ENCODE data around the gene SNTA1.
"Not testable (repeated sequence)": the region's sequence is repeated elsewhere in the genome, so short reads cannot be mapped to it uniquely, and the experiment has no call there.

The SNTA1 gene

DNA sequence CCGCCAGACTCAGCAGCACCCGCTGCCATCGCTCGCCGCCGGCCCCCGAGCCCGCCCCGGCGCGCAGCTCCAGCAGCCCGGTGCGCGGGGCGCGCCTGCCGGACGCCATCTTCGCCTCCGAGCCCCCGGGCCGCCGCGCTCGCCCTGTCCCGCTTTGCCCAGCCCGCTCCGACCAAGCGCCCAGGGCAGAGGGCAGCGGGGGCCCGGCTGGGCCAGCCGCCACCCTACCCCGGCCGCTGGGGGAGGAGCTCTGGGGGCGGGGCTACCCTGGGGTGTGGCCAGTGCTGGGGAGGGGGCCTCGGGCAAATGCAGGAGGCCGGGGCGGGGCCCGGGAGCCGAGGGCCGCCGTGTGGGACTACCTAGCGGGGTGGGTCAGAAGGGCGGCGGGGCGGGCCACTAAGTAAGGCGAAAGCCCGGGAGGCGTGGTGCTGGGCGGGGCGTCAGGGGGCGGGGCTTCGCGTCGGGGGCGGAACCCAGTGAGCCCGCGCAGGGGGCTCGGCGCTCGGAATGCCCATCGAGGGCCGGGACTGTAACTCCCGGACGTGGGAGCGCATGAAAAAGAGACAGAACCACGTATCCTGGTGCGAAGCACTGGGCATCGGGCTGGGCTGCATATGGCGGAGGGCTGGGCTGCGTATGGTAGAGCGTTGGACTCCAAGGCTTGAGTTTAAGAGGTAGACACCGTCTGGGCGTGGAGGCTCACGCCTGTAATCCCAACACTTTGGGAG lies at the start of gene SNTA1:
SNTA1 (minus strand) TSS at position 252 of the 728 bp plus-strand sequence; CDS start at position 109, 143 bp downstream.
- DNase-seq: no peak

DNA sequence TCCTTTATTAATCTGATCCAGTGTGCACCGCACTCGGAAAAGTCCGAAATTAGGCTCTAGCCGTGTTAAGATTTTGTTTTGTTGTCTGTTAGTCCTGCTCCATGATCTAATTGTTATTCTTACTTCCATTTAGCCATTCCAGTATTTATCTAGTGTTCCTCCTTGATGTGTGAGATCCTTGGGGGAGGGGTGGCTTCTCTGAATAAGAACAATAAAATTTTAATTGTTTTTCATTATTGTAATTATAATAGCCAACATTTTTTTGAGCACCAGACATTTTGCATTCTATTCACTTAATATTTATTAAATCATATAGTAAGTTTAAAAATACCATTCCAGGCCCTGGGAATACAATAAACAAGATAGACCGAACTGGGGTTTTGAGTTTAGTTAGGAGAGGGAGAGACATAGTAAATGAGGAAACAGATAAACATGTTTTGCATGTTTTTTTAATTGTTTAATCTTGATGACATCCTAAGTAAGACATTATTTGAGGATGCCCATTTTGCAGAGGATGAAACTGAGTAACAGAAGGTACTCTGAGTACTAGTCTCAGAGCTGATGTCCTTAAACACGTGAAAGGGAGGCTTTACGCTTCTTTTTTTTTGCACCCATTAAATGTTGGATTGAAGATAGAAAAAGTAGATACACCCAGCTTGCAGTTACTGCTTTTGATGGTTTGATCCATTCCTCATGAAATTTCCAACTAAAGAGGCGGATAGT lies 47.5 kb upstream of the SNTA1 start:
- DNase-seq: no peak

DNA sequence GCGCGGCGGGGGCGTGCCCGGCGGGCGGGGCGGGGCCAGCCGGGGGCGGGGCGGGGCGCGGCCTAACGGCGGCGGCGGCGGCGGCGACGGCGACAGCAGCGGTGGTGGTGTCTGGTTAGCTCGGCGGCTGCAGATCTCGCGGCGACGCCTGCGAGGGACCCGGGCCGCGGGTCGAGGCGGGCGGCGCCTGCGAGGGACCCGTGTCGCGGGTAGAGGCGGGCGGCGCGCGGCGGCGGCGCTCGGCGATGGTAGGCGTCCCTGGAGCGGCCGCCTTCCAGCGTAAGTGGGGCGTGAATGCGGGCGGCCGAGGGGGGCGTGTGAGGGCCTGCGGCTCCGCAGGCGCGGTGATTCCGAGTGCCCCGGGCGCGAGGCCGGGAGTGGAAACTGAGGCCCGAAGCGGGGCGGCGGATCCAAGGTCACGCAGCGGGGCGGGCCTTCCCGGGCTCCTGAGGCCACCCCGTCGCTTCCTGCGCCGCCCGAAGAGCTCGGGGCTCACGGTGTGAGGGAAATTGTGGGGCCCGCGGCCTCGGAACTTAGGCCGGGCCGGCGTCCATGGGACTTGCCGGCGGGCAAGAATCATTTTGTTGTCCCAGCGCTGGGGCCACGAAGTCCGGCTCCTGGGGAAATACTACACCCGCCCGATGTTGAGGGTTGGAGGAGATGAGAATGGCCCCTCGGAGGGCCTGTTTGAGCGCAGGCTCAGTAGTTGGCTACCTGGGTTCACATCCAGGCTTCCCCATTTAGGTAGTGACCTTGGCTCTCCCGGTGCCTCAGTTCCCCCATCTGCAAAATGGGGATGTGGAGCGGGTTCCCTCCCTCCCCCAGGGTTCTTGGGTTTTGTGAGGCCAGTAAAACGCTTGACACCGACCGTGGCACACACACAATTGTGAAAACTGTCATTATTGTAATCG lies 46.7 kb upstream of the SNTA1 start, which contains the start of gene CBFA2T2:
CBFA2T2 (plus strand) TSS at position 74 of the 911 bp plus-strand sequence; CDS start at position 246, 172 bp downstream.
- no peak for DNase-seq

DNA sequence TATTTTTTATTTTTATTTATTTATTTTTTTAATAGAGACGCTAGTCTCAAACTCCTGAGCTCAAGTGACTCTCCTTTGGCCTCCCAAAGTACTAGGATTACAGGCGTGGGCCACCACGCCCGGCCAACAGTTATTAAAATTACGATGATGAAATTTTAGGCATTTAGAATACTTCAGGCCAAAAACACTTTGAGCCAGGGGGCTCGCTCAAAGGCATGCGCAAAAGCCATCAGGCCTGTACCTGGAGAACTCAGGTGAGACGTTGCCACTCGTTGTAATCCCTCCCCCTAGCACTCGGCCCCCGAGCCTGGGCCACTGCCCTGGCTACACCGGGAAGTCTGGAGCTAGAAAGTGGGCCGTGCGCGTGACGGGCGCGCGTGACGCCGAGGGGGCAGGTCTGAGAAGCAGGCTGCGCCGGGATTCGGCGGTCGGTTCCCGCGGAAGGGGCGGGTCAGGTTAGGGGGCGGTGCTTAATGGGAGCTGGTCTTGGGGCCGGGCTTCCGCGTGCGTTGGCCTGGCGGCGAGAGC lies 46.0 kb upstream of the SNTA1 start:
- DNase-seq: peak; percentile 79

DNA sequence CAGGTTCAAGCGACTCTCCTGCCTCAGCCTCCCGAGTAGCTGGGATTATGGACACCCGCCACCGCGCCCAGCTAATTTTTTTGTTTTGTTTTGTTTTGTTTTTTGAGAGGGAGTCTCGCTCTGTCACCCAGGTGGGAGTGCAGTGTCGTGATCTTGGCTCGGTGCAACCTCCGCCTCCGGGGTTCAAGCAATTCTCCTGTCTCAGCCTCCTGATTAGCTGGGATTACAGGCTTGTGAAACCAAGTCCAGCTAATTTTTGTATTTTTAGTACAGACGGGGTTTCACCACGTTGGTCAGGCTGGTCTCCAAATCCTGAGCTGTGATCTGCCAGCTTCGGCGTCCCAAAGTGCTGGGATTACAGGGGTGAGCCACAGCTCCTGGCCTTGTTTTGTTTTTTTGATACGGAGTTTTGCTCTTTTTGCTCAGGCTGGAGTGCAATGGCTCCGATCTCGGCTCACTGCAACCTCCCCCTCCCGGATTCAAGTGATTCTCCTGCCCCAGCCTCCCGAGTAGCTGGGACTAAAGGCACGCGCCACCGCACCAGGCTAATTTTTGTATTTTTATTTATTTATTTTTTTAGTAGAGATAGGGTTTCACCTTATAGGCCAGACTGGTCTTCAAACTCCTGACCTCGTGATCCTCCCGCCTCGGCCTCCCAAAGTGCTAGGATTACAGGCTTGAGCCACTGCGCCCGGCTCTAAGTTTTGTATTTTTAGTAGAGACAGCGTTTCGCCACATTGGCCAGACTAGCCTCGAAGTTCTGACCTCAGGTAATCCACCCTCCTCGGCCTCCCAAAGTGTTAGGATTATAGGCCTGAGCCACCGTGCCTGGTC lies 45.3 kb upstream of the SNTA1 start:
- DNase-seq: not testable (repeated sequence)

DNA sequence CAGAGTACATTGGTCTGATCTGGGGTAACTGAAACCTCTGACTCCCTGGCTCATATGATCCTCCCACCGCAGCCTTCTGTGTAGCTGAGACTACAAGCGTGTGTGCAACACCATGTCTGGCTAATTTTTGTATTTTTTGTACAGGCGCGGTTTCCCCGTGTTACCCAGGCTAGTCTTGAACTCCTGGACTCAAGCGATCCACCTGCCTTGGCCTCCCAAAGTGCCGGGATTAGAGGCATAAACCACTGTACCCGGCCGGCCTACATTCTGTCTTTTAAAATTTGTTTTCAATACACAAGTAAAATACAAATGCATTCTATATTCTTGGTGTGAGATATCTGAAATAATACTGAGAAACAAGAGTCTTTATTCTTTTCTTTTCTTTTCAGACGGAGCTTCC lies 44.6 kb upstream of the SNTA1 start:
- DNase-seq: no peak

DNA sequence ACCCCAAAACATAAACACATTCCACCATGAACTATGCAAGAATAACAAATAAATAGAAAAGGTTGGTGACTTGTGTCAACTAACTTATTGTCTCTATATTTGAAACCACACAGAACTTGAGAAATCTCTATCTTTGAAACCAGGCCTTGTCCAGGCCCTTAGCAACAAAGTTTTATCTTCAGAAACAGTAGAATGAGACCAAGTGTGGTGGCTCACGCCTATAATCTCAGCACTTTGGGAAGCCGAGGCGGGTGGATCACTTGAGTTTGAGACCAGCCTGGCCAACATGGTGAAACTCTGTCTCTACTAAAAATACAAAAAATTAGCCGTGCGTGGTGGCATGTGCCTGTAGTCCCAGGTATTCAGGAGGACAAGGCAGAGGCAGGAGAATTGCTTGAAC lies 39.6 kb upstream of the SNTA1 start:
- not testable (repeated sequence) for DNase-seq

DNA sequence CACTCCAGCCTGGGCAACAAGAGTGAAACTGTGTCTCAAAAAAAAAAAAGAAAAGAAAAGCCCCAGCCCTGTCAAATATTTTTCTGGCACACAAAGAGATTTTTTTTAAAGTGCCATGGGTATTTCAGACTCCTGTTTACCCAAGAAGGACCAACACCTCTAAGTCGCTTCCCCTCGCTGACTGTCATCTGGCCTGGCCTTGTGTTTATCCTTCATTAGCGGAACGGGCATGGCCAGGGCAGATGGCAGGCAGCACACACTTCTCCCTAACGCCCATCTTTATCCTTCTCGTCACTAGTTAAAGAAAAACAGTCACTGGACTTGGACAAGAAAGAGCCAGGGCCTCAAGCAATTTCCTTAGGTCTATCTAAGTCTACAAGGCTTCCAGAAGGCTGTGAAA lies 39.0 kb upstream of the SNTA1 start:
- no peak for DNase-seq

DNA sequence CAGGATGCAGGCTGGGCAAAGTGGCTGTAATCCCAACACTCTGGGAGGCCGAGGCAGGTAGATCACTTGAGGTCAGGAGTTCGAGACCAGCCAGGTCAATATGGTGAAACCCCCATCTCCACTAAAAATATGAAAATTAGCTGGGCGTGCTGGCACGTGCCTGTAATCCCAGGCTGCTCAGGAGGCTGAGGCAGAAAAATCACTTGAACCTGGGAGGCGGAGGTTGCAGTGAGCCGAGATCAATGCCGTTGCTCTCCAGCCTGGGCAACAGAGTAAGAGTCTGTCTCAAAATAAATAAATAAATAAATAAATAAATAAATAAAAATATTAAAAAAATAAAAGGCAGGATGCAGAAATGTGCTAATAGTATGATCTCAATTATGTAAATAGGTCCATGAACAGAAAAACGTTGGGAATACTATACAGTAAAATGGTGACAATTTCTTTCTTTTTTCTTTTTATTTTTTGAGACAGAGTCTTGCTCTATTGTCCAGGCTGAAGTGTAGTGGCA lies 37.9 kb upstream of the SNTA1 start:
- DNase-seq: no peak

DNA sequence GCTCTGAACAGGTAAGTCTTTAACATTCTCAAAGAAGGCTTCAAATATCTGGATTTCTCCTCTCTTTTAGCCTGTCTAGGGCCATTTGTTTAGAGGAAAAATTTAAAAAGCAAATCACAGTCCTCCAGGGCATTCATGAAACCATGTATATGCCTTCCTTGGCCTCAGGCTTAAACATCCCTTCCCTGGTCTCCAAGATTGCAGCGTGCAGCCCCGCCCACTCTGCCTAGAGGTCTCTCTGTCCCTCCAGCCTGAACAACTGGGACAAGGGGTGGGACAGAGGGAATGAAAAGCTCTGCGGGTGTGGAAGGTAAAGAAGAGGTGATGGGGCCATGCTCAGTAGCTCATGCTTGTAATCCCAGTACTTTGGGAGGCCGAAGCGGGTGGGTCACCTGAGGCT lies 36.5 kb upstream of the SNTA1 start:
- no peak for DNase-seq

DNA sequence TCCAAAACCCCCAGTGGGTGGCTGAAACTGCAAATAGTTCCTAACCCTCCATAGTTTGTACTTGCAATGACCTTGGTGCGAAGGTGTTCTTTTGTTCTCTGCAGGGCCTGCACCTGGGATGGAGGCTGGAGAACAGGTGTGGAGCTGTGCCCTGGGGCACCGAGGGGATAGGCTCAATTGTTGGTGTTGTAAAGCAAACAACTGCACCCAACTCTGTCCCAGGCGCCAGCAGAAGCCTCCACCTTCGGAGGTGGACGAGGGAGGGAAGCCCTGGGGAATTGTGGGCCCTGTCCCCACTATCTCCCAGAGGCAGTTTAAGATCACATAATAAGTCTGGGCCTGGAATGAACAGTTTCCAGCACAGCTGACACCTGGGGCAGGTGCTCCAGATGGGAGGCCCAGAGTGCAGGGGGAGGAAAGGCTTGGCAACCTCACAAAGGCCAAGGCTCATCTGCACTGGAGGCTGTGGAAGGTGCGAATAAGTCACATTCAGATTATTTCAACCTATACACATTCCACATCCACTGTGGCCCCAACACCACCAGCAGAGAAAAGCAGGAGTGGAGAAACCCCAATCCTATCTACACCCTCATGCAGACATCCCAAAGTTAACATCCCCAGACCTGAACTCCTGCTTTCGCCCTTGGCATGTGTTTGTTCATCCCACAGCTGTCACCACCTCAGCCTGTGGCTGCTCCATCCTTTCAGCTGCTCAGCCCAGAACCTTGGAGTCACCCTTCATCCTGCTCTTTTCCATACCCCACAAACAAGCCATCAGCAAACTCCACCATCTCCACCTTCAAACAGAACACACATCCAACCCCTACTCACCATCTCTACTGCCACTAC lies 34.0 kb upstream of the SNTA1 start:
- DNase-seq: peak; percentile 84

DNA sequence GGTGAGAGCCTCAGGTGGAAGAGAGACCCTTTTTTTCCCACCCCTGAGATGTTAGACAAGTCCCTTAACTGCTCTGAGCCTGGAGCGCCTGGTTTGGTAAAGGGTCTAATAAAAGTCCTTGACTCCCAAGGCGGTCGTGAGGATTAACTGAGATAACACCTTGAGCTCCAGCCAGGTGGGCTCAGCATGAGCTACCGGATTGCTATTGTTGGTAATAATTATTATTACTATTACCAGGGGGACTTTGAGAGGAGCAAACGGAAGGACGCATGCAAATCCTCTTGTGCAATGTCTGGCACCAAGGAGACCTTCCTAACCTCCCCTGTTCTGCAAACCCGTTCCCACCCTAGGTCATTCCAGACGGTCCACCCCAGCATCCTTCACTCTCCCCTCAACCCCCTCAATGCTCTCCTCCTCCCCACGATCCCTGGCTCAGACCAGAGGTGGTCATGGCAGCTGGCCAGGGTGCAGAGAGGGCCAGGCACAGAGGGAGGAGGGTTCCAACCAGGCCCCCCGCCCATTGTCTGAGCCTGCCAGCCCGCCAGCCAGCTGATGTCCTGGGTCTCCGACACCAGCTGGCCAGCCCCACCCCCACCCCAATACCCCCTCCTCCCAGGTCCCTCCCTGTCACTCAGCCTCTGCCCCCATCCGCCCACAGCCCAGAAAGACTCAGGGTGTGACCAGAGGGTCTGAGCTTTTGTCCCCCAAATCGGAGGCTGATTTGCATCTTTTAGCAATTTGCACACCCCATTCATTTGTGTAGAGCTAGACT lies 32.0 kb upstream of the SNTA1 start:
- no peak for DNase-seq

DNA sequence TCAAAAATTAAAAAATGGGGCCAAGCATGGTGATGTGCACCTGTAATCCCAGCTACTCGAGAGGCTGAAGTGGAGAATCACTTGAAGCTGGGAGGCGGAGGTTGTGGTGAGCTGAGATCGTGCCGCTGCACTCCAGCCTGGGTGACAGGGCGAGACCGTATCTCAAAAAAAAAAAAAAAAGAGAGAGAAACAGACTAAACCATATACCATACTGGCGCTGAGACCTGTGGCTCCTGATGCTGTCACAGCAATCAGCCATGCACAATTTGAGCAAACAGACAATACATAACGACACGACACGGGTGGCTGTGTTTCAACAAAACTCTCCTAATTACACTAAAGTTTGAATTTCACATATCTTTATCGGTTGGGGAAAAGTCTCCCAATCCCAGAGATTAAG lies 31.4 kb upstream of the SNTA1 start:
- DNase-seq: no peak

DNA sequence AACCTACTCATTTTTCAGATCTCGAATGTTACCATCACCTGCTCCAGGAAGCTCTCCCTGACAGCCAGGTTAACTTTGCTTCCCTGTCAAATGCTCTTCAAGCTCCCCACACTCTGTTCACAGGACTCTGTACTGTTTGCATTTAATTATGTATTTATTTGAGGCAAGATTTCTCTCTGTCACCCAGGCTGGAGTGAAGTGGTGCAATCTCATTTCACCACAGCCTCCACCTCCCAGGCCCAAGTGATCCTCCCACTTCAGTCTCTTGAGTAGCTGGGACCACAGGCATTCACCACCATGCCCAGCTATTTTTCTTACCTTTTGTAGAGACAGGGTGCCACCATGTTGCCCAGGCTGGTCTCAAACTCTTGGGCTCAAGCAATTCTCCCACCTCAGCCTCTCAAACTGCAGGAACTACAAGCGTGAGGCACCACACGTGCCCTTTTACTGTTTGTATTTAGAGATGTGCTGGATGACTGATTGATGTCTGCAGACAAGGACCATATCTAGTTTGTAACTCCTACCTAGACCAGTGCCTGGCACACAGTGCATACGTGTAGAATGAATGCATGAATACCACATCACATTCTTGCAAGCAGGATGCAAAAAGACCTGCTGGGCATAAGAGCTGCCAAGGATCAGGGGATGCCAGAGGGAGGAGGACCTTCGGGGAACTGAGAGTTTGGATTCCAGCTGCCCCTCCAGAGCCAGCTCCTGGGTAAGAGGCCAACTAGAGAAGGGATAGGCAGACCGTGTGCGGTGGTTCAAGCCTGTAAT lies 30.7 kb upstream of the SNTA1 start:
- no peak for DNase-seq

DNA sequence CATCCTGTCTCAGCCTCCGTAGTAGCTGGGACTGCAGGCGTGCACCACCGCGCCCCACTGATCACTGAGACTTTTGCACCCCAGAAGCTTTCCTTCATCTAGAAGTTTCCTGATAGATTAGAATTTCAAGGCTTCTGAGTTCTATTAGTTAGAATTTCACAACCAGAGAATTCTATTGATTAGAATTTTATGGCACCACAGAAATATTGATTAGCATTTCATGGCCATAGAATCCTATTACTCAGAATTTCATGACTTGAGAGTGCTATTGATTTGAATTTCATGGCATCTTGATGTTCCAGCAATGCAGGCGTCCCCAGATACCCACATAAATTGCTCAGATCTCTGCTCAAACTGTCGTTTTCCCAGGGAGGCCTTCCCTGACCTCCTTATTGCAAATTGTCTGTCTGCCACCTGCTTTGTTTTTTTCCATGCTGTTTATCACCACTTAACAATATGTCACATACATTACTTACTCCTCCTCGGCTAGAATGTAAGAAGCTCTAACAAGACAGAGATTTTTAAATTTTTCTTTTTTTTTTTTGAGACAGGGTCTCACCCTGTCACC lies 29.4 kb upstream of the SNTA1 start:
- DNase-seq: no peak

DNA sequence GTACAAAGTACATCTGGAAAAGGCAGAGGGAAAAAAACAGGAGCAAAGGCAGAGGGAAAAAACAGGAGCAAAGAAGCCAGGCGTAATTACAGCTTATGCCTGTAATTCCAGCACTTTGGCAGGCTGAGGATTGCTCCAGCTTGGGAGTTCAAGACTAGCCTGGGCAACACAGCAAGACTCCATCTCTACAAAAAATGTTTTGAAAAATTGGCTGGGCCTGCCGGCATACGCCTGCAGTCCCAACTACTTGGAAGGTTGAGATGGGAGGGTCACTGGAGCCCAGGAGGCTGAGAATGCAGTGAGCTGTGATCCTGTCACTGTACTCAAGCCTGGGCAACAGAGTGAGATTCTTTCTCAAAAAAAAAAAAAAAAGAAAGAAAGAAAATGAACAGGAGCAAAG lies 27.3 kb upstream of the SNTA1 start:
- no peak for DNase-seq

DNA sequence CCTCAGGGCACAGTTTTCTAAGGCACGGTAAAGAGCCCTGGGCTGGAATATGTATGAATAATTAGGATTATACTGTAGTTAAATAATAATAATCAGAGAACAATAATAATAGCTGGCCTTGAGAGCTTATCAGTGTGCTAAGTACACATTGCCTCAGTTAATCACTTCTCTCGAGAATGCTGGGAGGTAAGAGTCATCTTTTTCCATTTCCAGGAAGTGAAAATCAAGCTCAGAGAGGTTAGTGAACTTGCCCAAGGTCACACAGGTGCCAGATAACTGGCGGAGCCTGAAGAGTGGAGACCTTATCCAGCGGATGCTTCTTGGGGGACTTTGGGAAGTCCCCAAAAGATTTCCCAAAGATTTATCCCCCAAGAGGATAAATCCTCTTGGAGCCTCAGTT lies 26.9 kb upstream of the SNTA1 start:
- DNase-seq: no peak

DNA sequence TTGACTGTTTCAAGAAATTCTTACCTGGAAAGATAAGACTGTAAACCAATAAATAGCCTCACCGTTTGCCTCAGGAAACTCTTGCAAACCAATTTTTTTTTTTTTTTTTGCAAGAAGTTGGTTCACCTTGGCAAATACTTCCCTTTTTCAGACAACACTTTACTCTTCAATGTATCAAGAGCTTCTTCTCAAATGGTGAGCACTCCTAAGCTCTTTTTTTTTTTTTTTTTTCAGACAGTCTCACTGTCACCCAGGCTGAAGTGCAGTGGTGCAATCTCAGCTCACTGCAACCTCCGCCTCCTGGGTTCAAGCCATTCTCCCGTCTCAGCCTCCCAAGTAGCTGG lies 22.7 kb upstream of the SNTA1 start:
- DNase-seq: no peak

All from NCI-H1436 treated with DMSO at 0.1 percent for 48 hours (cell line).